ENCODE measurements around the gene RUNX1. TPM values are rescaled to one million over a fixed set of nuclear protein-coding genes. Genes with fewer than 3 reads are reported as not detected.

Gene RUNX1
- total RNA-seq, 1 donor from 2014 or later = 62.1 TPM

- no peaks in the 10 kb centered on the region for H3K27me3 ChIP-seq
- DNase-seq (ENCODE audit: extremely low spot score in 2 of 2) = no peak
- H3K9me3 ChIP-seq = no peaks in the 10 kb centered on the region
- H3K4me3 ChIP-seq = no peak overlapping the region
- no peak for TF ChIP-seq CTCF (IDR thresholded peaks at IDR 0.05)
- TF ChIP-seq POLR2A (IDR thresholded peaks at IDR 0.05) = no peak
- TF ChIP-seq POLR2AphosphoS5 (IDR thresholded peaks at IDR 0.05; ENCODE audit: insufficient read depth in 1 of 2, low read depth in 1 of 2) = no peak
- intact Hi-C loops (cut with DNase I) = no loop called here
- peaks cover 0 to 6% of the 10 kb centered on the region in 2 donors for H3K36me3 ChIP-seq
- H3K27ac ChIP-seq = peak overlapping the region; percentile 45
- peaks cover 37% of the 10 kb centered on the region for H3K4me1 ChIP-seq
Observed at GRCh38 chr21:34803782-34804370, 245.2 kb downstream of the RUNX1 start.

GRCh38 chr21:34802180-34802899 is 246.8 kb downstream of the RUNX1 start:
- no peak for TF ChIP-seq POLR2A (IDR thresholded peaks at IDR 0.05)
- no peak for TF ChIP-seq POLR2AphosphoS5 (IDR thresholded peaks at IDR 0.05; ENCODE audit: insufficient read depth in 1 of 2, low read depth in 1 of 2)
- TF ChIP-seq CTCF (IDR thresholded peaks at IDR 0.05) = no peak
- peak overlapping the region; percentile 32 for H3K27ac ChIP-seq
- intact Hi-C loops (cut with DNase I) = no loop called here

GRCh38 chr21:34801519-34802132 is 247.5 kb downstream of the RUNX1 start:
- intact Hi-C loops (cut with DNase I) = no loop called here
- TF ChIP-seq CTCF (IDR thresholded peaks at IDR 0.05) = no peak
- no peak for TF ChIP-seq POLR2AphosphoS5 (IDR thresholded peaks at IDR 0.05; ENCODE audit: insufficient read depth in 1 of 2, low read depth in 1 of 2)
- TF ChIP-seq POLR2A (IDR thresholded peaks at IDR 0.05) = no peak
- H3K4me1 ChIP-seq = peaks cover 32% of the 10 kb centered on the region

More at GRCh38 chr21:34802180-34802899, 246.8 kb downstream of the RUNX1 start:
- H3K9me3 ChIP-seq = no peaks in the 10 kb centered on the region
- H3K36me3 ChIP-seq = peaks cover 0 to 19% of the 10 kb centered on the region in 2 donors
- peaks cover 30% of the 10 kb centered on the region for H3K4me1 ChIP-seq
- DNase-seq (ENCODE audit: extremely low spot score in 2 of 2) = no peak
- no peak overlapping the region for H3K4me3 ChIP-seq
- no peaks in the 10 kb centered on the region for H3K27me3 ChIP-seq

GRCh38 chr21:34800797-34801518 is 248.1 kb downstream of the RUNX1 start:
- Histone ChIP-seq H3K27ac (peak overlapping the region; percentile 53), H3K4me1 (peaks cover 39% of the 10 kb centered on the region), H3K36me3 (peaks cover 0 to 19% of the 10 kb centered on the region in 2 donors), H3K9me3 (no peaks in the 10 kb centered on the region), H3K27me3 (no peaks in the 10 kb centered on the region), H3K4me3 (no peak overlapping the region)
- intact Hi-C loops (cut with DNase I) = no loop called here
- TF ChIP-seq POLR2AphosphoS5 (IDR thresholded peaks at IDR 0.05; ENCODE audit: insufficient read depth in 1 of 2, low read depth in 1 of 2) = peak in 1 of 2 donors; percentile 55
- no peak for TF ChIP-seq CTCF (IDR thresholded peaks at IDR 0.05)
- no peak for TF ChIP-seq POLR2A (IDR thresholded peaks at IDR 0.05)
- peak in 1 of 2 donors; percentile 18 for DNase-seq (ENCODE audit: extremely low spot score in 2 of 2)

More at GRCh38 chr21:34801519-34802132, 247.5 kb downstream of the RUNX1 start:
- Histone ChIP-seq H3K36me3 (peaks cover 0 to 19% of the 10 kb centered on the region in 2 donors), H3K27me3 (no peaks in the 10 kb centered on the region), H3K9me3 (no peaks in the 10 kb centered on the region), H3K27ac (peak overlapping the region; percentile 53), H3K4me3 (no peak overlapping the region)
- DNase-seq (ENCODE audit: extremely low spot score in 2 of 2) = peak in 1 of 2 donors; percentile 47

Measured in vagina (tissue), 2 donors.